HFF-Myc (cell line): Measurements from ENCODE around the gene SLC4A4.

Experiments
- DNase-seq: peaks from one replicate; pipeline ENCODE4 v3.0.0-alpha.2; 2011; ENCODE audit warnings: low read depth; ENCODE audit errors: extremely low read depth
- H3K4me3 ChIP-seq: replicated peaks from 2 replicates; pipeline ENCODE4 v1.5.1; 2011; ENCODE audit warnings: low read depth, mild to moderate bottlenecking, control low read depth, low read length
- TF ChIP-seq, protein P1 (sequence below): IDR thresholded peaks from 2 replicates; pipeline ENCODE4 v1.5.1; 2012; ENCODE audit warnings: mild to moderate bottlenecking, low read depth, low read length, control low read depth; ENCODE audit errors: missing control alignments

Gene SLC4A4

DNA sequence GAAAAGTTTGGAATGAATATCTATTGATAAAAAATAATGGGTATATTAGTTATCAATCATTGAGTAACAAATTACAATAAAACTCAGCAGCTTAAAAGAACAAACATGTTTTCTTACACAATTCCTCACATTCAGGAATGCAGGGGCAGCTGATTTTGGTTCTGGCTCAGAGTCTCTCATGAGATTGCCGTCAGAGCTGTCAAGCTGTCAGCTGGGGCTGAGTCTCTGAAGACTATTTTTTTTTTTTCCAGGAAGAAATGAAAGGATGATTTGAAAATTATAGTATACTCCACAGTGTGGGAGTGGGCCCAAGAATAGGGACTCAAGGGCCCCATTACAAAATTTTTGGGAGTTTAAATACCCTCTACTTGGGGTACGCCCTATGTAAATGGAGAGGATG, 226.0 kb downstream of the SLC4A4 start:
- TF ChIP-seq, protein P1, sequence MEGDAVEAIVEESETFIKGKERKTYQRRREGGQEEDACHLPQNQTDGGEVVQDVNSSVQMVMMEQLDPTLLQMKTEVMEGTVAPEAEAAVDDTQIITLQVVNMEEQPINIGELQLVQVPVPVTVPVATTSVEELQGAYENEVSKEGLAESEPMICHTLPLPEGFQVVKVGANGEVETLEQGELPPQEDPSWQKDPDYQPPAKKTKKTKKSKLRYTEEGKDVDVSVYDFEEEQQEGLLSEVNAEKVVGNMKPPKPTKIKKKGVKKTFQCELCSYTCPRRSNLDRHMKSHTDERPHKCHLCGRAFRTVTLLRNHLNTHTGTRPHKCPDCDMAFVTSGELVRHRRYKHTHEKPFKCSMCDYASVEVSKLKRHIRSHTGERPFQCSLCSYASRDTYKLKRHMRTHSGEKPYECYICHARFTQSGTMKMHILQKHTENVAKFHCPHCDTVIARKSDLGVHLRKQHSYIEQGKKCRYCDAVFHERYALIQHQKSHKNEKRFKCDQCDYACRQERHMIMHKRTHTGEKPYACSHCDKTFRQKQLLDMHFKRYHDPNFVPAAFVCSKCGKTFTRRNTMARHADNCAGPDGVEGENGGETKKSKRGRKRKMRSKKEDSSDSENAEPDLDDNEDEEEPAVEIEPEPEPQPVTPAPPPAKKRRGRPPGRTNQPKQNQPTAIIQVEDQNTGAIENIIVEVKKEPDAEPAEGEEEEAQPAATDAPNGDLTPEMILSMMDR = no peak
- no peak overlapping the region for H3K4me3 ChIP-seq
- DNase-seq = no peak

DNA sequence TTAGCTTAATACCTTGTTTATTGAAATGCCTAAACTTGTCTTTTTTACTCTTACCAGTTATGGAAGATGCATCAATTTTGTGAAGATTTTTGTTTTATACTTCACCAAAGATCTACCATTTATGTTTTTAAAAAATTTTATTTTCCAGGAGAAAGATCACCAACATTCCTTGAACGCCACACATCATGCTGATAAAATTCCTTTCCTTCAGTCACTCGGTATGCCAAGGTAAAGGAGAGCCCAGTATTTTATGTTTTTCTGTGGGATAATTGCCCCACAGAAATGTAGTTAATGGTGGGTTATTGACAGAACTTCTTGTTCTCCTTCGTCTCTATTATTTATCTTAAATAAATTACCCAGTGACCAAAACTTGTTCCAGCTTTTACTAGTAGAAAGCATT, 228.0 kb downstream of the SLC4A4 start:
- H3K4me3 ChIP-seq = no peak overlapping the region
- no peak for DNase-seq
- TF ChIP-seq, protein P1 = no peak

DNA sequence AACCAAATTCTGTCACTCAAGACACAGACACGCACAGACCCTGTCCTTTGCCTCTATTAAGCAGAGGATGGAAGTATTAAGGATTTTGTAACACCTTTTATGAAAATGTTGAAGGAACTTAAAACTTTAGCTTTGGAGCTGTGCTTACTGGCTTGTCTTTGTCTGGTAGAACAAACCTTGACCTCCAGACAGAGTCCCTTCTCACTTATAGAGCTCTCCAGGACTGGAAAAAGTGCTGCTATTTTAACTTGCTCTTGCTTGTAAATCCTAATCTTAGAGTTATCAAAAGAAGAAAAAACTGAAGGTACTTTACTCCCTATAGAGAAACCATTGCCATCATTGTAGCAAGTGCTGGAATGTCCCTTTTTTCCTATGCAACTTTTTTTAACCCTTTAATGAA, 229.3 kb downstream of the SLC4A4 start:
- no peak for DNase-seq
- H3K4me3 ChIP-seq = no peak overlapping the region
- TF ChIP-seq, protein P1 = no peak

DNA sequence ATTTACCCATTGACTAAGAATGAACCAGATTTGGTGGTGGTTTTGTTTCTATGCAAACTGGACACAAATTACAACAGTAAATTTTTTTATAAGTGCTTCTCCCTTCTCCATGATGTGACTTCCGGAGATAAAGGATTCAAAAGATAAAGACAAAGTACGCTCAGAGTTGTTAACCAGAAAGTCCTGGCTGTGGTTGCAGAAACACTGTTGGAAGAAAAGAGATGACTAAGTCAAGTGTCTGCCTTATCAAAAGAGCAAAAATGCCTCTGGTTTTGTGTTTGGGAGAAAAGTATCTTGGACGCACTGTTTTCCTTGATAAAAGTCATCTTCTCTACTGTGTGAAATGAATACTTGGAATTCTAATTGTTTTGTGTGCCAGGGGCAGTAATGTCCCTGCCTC, 231.7 kb downstream of the SLC4A4 start:
- no peak for DNase-seq
- TF ChIP-seq, protein P1 = no peak
- H3K4me3 ChIP-seq = no peak overlapping the region

DNA sequence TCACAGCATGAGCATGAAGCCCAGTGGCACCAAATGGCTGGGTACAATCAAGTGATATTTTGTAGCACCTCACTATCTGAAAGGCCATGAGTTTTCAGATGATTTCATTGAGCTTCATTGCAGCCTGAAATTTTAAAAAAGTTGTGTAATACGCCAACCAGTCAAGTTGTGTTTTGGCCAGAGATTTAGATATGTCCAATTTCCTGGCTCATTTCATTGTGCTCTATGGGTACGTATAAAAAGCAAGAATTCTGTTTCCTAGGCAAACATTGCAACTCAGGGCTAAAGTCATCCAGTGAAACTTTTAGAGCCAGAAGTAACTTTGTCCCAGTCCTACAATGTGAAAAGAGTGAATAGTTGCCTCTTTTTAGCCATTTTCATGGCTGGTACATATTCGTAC, 232.5 kb downstream of the SLC4A4 start:
- no peak overlapping the region for H3K4me3 ChIP-seq
- no peak for DNase-seq
- TF ChIP-seq, protein P1 = no peak

DNA sequence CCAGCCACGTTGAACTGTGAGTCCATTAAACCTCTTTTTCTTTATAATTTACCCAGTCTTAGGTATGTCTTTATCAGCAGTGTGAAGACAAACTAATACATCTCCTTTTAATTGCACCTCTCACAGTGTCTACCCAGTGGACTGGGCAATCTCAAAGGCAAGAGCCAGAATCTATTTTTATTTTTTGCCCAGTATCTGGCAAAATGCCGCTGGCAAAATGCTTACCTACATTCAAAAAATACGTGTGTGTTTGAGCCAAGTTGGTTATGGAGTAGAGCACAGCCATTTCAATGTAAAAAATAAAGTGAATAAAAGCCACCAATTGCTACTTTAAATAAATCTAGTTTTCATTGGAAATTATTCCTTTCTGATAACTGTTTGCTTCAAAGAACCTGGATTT, 245.2 kb downstream of the SLC4A4 start:
- DNase-seq = no peak
- TF ChIP-seq, protein P1 = no peak
- H3K4me3 ChIP-seq = no peak overlapping the region

DNA sequence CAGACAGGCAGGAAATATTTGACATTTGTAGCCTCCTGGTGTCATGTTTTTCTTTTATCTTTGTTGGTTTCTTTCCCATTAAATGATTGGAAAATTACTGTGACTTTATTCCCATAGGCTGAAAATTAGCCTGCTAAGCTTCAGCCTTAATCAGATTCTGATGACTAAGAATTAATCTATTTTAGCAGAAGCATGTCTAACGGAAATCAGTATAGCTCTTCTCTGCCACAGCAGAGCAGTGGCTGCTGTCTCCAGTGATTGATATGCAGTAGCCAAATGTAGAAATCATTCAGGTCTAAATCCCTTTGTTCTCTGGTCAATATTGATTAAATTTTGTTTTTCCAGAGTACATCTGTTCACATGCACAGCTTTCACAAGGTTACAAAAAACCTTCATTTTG, 245.8 kb downstream of the SLC4A4 start:
- TF ChIP-seq, protein P1 = no peak
- DNase-seq = no peak
- H3K4me3 ChIP-seq = no peak overlapping the region
